ENCODE data around the gene TANC2. TPM values are rescaled to one million over a fixed set of nuclear protein-coding genes. Genes with fewer than 3 reads are reported as not detected.

Gene TANC2
- total and polyA plus RNA-seq, 8 donors: 1.1 to 99.1 (median 9.3) TPM

GRCh38 chr17:62920300-62920699 lies 45.7 kb upstream of the TANC2 start:
- H3K27me3 ChIP-seq: no peaks in the 10 kb centered on the region
- intact Hi-C loops (cut with DNase I; ENCODE audit: low total_unique reads): no loop called here
- no peak overlapping the region for H3K27ac ChIP-seq
- TF ChIP-seq POLR2AphosphoS5 (IDR thresholded peaks at IDR 0.05) (no peak), EP300 (IDR thresholded peaks at IDR 0.05) (no peak), POLR2A (IDR thresholded peaks at IDR 0.05) (no peak), CTCF (IDR thresholded peaks at IDR 0.05) (no peak)
- WGBS, 5 donors: 91 to 96% (median 93%) methylated on average over 1 of the region's 1 CpG
- no peak overlapping the region for H3K4me3 ChIP-seq
- no peaks in the 10 kb centered on the region for H3K9me3 ChIP-seq
- H3K36me3 ChIP-seq: no peaks in the 10 kb centered on the region
- no peak for DNase-seq
- peaks cover 0 to 4% (median 0%) of the 10 kb centered on the region in 4 donors for H3K4me1 ChIP-seq

GRCh38 chr17:62921817-62922216 lies 44.2 kb upstream of the TANC2 start:
- Histone ChIP-seq H3K4me1 (peaks cover 0 to 4% (median 0%) of the 10 kb centered on the region in 4 donors), H3K36me3 (no peaks in the 10 kb centered on the region), H3K27me3 (no peaks in the 10 kb centered on the region), H3K27ac (no peak overlapping the region), H3K9me3 (no peaks in the 10 kb centered on the region), H3K4me3 (no peak overlapping the region)
- no peak for TF ChIP-seq EP300 (IDR thresholded peaks at IDR 0.05)
- no peak for TF ChIP-seq POLR2A (IDR thresholded peaks at IDR 0.05)
- TF ChIP-seq CTCF (IDR thresholded peaks at IDR 0.05): no peak
- TF ChIP-seq POLR2AphosphoS5 (IDR thresholded peaks at IDR 0.05): no peak
- intact Hi-C loops (cut with DNase I; ENCODE audit: low total_unique reads): no loop called here
- DNase-seq: no peak
- 91 to 94% (median 93%) methylated on average over 8 of the region's 8 CpGs for WGBS, 5 donors

GRCh38 chr17:62923258-62924150 lies 42.5 kb upstream of the TANC2 start:
- intact Hi-C loops (cut with DNase I; ENCODE audit: low total_unique reads): no loop called here
- no peaks in the 10 kb centered on the region for H3K36me3 ChIP-seq
- TF ChIP-seq POLR2A (IDR thresholded peaks at IDR 0.05): no peak
- no peak for TF ChIP-seq POLR2AphosphoS5 (IDR thresholded peaks at IDR 0.05)
- TF ChIP-seq EP300 (IDR thresholded peaks at IDR 0.05): no peak
- TF ChIP-seq CTCF (IDR thresholded peaks at IDR 0.05): no peak
- no peak overlapping the region for H3K4me3 ChIP-seq
- H3K9me3 ChIP-seq: no peaks in the 10 kb centered on the region
- WGBS, 5 donors: 60 to 73% (median 64%) methylated on average over 11 of the region's 11 CpGs
- H3K27me3 ChIP-seq: no peaks in the 10 kb centered on the region
- H3K4me1 ChIP-seq: no peaks in the 10 kb centered on the region
- peak in 1 of 2 donors; percentile 18 for DNase-seq
- no peak overlapping the region for H3K27ac ChIP-seq

GRCh38 chr17:62925267-62925836 lies 40.7 kb upstream of the TANC2 start:
- Histone ChIP-seq H3K9me3 (no peaks in the 10 kb centered on the region), H3K4me3 (no peak overlapping the region), H3K4me1 (no peaks in the 10 kb centered on the region), H3K36me3 (no peaks in the 10 kb centered on the region), H3K27ac (no peak overlapping the region), H3K27me3 (no peaks in the 10 kb centered on the region)
- WGBS, 5 donors: 78 to 96% (median 91%) methylated on average over 3 of the region's 3 CpGs
- intact Hi-C loops (cut with DNase I; ENCODE audit: low total_unique reads): no loop called here
- DNase-seq: no peak
- no peak for TF ChIP-seq POLR2AphosphoS5 (IDR thresholded peaks at IDR 0.05)
- TF ChIP-seq POLR2A (IDR thresholded peaks at IDR 0.05): no peak
- TF ChIP-seq CTCF (IDR thresholded peaks at IDR 0.05): no peak
- no peak for TF ChIP-seq EP300 (IDR thresholded peaks at IDR 0.05)
